Daoy (cell line): ENCODE measurements around the gene KIAA1671. TPM values are rescaled to one million over a fixed set of nuclear protein-coding genes. Genes with fewer than 3 reads are reported as not detected.

Experiments
- DNase-seq: peaks from one replicate; pipeline ENCODE4 v3.0.0-alpha.2; 2015; ENCODE audit warnings: low read depth
- total RNA-seq: library from RNA; depleted of rRNA; stranded (reverse); fragments of >200 nt; shearing (Covaris generic); gene quantifications from 2 replicates; pipeline ENCODE4 v1.2.3, GENCODE V29; 2014

The KIAA1671 gene
- total RNA-seq, 1 experiment from 2014 or later, result 5.5 TPM

DNA sequence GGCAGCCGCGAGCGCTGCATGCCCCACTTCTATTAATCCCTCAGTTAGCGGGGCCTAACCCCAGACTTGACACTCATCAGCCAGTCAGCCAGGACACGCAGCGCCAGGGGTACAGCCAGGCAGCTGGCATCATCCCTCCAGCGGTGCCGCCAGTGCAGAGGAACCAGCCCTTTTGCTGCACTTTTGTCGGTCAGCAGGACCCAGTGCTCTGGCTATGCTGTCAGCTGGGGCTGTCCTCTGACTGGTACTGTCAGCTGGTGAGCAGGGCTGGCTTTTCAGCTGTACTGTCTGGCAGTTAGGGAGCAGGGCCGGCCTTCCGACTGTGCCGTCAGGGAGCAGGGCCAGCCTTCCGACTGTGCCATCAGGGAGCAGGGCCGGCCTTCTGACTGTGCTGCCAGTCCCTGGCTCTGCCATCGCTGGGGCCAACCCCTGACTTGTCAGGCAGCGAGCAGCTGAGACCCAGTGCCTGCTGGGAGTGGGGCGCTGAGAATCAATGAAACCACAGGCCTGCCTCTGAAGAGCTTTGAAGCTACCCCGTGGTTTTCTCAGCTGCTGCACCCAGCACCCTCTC lies 115.4 kb downstream of the KIAA1671 start:
- DNase-seq, result no peak

- DNase-seq, result no peak
These were observed 116.2 kb downstream of the KIAA1671 start for GRCh38 chr22:25068707-25069106.

- no peak for DNase-seq
These were observed 116.9 kb downstream of the KIAA1671 start for GRCh38 chr22:25069426-25069757.

DNA sequence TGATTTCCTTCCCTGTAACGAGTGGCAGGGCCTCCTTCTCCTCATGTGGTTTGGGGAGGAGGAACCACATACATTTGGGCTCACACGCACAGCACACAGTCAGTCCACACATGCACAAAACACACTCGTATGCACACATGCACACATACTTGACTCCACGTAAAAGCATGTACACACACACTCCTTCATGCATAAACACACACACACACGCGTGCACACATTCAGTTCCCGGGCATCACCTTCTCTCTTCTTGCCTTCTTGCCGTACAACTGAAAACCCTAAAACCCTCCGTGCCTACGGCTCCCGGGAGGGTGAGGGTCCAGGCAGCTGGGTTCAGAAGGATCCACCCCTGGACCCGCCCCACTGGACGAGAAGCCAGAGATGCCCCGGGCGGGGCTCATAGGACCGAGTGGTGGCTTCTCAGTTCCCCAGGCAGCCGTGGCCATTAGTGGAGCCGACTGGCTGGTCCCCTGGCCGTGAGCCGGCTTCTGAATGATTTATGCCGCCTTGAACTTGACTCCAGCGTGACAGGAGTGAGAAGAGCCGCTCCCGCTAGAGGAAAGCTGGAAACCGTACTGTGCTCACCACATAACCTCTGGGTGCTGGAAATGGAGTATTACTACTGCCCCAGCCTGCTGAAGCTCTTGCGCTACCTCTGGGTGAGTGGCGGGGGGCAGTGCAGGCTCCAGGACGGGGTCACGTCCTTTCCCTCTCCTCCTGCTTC lies 117.4 kb downstream of the KIAA1671 start:
- DNase-seq, result no peak

DNA sequence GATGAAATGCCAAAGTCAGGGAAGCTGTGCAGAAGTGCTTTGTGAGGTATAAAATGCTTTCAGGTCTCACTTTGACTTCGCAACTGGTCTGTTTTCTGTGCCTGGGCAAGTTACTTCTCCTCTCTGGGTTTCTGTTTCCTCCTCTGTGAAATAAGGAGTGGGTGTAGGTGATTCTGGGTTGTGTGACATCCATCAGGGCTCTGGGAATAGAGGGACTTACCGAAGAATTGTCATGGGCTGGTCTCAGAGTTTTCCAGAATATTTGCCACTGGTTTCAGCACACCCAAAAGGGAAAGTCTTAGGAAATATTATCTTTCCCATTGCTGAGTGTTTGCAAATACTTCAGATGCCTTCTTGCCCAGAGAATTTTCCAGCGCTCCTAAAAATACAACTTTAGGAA lies 118.4 kb downstream of the KIAA1671 start:
- DNase-seq, result no peak

DNA sequence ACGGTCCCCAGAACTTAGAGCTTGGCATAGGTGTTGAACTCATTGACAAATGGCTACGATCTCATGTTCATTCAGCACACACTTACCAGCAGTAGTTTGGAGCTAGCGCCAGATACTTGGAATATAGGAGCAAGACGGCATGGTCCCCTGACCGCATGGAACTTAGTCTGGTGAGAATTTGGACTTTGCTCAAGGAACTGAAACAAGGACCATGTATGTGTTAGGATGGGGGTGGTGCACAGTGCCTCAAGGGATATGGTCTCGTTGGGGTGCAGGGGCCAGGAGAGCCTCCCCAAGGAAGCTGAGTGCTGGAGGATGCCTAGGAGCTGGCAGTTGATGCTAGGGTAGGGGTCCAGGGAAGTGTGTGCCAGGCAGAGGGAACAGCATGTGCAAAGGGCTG lies 119.2 kb downstream of the KIAA1671 start:
- DNase-seq, result no peak

DNA sequence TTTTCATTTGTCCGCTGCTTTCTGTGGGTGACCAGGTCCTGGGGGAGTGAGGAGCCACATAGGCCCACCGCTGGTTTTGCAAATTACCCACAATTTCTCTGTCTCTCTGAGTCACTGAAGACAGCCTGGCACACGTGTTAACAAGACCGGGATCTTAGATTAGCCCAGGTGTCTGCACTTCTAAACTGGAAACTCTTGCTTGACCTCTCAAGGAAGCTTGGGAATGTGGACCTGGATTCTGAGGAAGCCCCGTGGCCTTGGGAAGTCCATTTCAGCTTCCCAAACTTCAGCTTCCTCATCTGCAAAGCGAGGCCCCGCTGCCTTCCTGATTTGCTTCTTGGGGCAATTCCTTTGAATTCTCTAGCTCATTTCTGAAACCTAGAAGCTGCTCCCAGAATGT lies 119.9 kb downstream of the KIAA1671 start:
- no peak for DNase-seq

DNA sequence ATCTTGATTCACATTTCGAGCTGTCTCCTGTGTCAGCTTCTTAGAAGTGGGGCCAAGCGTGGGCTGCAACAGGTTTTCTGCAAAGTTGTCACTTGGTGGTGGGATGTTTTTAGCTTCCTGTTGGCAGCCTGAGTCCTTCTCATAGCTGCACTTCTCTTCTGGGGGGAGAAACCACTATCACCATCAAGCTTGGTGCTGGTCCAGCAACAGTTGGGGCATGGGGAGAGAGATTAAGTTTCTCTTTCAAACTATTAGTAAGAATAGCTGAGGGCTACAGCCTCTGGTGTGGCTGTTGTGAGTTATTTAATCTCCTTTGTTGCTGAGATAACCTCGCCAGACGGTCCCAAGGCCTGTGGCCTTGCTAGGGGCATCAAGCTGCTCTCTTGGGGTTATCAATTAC lies 123.8 kb downstream of the KIAA1671 start:
- no peak for DNase-seq

GRCh38 chr22:25077056-25077455 lies 124.5 kb downstream of the KIAA1671 start:
- no peak for DNase-seq

GRCh38 chr22:25077964-25078363 lies 125.4 kb downstream of the KIAA1671 start:
- peak; percentile 48 for DNase-seq

DNA sequence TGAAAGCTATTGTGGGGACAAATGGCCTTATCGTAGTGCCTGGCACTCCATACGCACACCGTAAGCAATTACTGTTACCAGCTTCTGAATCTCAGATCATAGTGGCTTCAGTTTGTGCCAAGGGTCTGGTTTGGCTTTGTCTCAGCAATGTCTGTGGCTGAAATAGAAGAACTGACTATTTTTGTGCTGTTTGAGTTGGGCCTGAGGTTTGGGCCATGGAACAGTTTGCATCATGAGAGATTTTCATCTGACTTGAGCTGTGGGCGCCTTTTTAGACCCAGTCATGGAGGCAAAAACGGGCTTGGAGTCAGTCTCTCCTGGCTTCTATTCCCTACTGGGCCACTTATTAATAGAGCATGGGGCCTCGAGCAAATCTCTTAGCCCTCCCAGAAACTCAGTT lies 126.1 kb downstream of the KIAA1671 start:
- DNase-seq, result no peak

DNA sequence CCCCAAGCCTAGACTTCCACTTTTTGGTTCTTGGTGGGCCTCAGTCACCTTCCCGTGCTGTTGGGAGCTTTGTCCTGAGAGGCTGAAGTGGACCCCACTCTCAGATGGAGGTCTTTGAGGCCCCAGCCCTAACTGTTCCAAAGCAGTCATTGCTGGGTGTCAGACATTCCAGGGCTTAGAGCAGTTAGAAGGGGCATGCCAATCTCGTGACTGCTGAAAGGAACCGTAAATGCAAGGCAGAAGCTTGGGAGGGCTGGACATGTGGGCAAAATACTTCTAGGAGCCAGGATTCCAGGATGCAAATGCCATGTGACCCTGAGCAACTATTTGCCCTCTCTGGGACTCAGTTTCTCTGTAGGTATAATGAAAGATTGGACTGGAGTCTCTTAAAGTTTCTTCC lies 128.3 kb downstream of the KIAA1671 start:
- DNase-seq, result no peak

DNA sequence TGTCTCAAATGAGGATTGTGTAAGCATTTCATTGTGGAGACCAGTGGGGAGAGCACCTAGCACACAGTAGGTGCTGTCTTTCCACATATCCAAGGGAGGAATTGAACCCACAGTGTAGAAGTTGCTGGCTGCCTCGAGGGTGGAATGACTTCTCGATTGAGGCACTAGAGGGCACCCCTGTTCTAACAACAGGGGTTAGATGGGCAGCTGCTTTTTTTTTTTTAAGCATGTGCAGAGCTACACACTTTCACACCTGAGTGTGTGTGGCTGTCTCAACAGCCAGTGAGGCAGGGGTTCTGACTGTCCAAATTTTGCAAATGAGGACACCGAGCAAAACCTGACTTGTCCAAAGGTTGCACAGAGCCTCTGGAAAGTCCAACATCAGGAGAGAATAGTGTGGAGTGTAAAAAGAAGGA lies 128.9 kb downstream of the KIAA1671 start:
- DNase-seq, result peak; percentile 21

DNA sequence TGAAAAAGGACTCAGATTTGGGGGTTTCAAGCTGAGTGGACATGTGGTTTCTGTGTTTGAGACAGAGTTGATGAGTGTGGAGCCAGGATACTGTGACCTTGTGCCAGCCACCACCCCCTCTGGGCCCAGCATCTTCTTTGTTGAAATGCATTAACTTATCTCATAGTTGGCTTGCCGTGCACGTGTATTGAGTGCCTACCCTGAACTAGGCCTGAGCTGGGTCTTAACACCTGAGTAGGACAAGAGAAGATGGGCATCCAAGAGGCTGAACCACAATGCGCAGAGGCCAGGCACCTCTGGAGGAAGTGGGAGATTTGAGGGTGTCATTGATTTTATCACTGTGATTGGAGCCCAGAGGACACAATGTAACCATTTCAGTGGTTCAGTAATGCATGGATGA lies 129.6 kb downstream of the KIAA1671 start:
- DNase-seq, result no peak

GRCh38 chr22:25083056-25083806 lies 130.7 kb downstream of the KIAA1671 start:
- DNase-seq, result no peak

GRCh38 chr22:25083807-25084200 lies 131.3 kb downstream of the KIAA1671 start:
- DNase-seq, result no peak

DNA sequence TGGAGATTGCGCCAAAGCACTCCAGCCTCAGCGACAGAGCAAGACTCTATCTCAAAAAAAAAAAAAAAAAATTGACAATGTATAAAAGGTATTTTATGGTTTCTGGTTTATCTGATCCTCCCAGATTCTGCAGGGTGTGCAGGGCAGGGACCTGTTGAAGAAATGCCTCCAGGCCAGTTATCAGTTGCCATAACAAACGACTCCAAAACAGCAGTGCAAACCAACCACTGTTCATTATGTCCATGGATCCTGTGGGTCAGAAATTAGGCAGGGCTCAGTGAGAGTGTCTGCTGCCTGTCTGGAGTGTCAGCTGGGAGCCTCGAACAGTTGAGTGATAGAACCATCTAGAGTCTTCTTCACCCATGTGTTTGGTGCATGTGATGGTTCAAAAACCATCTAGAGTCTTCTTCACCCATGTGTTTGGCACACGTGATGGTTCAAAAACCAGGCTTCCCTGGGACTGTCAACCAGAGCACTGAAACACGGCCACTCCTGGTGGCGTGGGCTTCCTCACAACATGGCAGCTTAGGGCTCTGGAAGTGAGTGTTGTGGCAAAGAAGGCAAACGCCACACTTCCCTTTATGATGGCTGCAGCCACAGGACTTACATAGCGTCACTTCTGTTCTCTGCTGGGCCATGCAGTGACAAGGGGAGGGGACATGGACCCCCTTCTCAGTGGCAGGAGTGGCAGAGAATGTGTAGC lies 132.0 kb downstream of the KIAA1671 start:
- no peak for DNase-seq

DNA sequence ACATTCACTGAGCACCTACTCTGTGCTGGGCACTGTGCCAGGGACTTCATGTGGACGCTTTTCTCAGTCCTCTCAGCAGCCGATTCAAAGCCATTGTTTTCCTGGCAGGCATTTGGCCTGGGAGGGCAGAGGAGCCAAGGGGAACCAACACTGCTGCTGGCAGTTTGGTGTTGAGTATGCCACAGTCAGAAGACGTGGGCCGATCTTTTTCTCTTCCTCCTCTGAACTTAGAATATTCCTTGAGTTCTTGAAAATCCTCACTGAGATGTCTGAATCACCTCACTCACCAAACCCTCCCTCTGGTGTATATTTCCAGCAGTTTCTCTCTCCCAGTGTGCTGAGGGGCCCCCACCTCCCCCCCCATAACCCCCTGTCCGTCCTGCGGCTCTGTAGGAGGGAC lies 132.6 kb downstream of the KIAA1671 start:
- no peak for DNase-seq

DNA sequence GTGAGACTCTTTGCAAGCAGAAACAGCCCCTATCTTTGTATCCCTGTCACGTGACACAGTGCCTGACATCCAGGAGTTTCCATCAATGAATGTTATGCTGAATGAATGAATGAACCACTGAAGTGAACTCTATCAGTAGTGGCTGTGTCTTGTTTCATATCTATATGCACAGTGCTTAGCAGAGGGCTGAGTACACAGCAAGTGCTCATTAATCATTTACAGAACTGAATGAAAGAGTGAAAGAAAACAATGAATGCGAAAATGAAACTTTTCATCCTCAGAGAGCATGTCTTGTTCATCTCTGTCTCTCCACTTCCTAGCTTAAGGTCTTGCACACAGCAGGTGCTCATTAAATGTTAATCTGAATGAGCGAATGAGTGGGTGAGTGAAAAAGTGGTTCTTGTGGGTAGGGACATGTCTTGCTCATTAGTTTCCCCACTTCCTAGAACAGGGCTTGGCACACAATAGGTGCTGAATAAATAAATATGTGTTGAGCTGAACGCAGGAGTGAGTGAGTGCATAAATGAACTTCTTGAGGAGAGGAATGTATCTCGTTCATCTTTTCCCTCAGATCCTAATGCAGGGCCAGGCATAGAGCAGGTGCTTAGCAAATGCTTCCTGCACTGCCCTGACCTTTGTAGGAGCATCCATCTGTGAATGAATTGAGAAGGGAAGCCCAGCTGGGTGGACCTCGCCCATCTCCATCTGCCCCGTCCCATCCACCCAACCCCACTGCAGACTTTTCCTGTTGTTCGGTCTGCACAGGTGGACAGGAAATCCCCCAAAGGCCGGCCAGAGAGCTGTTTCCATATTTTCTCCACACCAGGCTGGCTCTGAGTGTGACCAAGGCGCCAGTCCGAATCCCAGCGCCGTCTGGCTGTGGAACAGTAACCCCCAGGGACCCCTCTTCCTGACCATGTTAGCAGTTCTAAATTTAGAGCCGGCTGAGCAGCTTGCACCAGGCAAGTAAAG lies 133.7 kb downstream of the KIAA1671 start:
- DNase-seq, result no peak

DNA sequence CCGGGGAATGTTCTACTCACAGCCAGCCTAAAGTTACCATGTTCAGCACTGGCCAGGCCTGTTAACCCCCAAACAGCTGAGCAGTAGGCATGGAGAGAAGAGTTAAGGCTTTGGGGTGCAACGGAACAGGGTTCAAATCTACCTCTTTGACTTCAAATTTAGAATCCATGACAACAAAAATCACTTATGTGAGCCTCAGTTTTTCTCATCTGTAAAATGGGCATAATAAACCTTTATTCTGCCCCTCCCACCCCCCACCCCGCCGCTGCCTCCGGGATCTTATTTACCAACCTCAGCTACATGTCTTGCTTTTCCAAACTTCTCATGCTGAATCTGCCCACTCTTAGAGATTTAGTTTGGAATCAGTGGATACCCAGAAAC lies 134.4 kb downstream of the KIAA1671 start:
- DNase-seq, result no peak

GRCh38 chr22:25090225-25090890 lies 137.8 kb downstream of the KIAA1671 start:
- no peak for DNase-seq
